Fibroblast of lung (primary cell): ENCODE results near the gene ODAM.

Experiments
- CTCF ChIP-seq, 2 donors: IDR thresholded peaks in 1 of 2; conservative IDR thresholded peaks in 1 of 2; 1 replicate in 1 of 2; 2 replicates in 1 of 2; pipeline ENCODE4 v1.5.1; 2011 to 2012; ENCODE audit warnings: low read length in 2 of 2, control low read depth in 1 of 2, inconsistent platforms in 1 of 2, low read depth in 1 of 2, mild to moderate bottlenecking in 1 of 2
- EZH2 ChIP-seq: IDR thresholded peaks from 2 replicates; pipeline ENCODE4 v1.5.1; 2012; ENCODE audit warnings: low read length, control low read depth, mild to moderate bottlenecking; ENCODE audit errors: missing control alignments

GRCh38 chr4:70179811-70180210 lies 15.7 kb upstream of the ODAM start:
- TF ChIP-seq CTCF (conservative IDR thresholded peaks at IDR 0.05 in 1 of 2, IDR thresholded peaks at IDR 0.05 in 1 of 2; ENCODE audit: low read depth in 1 of 2, low read length in 2 of 2) (no peak), EZH2 (no peak)
